Urothelium cell line (cell line): ENCODE results near the gene ZKSCAN2.

ENCODE experiments used
- DNase-seq: peaks from one replicate; pipeline ENCODE4 v3.0.0; 2011; ENCODE audit warnings: low spot score, mixed read lengths
- FAIRE-seq: peaks from 2 replicates; lab custom pipeline; 2011; peaks lifted over from hg19 to GRCh38; lab: Jason Lieb, UNC

ZKSCAN2 gene

DNA sequence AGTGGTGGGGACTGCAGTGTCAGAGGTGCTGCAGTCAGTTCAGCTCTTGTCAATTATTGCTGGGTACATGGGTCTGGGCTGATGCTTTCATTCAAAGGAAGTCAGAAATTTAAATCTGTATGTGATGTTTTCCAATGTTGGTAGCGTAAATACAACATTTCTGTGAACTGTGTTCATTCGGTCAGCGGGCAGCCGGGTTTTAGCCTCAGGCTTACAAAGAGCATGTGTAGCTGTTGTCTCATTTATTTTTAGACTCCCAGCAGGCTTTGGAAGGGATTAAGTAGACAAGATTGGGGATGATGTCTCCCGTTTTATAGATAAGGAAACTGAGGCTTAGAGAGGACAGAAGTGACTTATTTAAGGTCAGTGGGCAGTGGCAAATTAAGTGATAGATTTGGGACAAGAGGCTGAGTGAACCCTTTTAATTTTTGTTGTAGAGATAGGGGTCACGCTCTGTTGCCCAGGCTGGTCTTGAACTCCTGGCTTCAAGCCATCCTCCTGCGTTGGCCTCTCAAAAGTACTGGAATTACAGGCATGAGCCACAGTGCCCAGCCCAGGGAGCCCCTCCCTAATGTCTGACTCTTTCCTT is 32.8 kb downstream of the ZKSCAN2 start:
- FAIRE-seq (no peak), DNase-seq (no peak)

- DNase-seq, result no peak
- FAIRE-seq, result no peak
Observed at GRCh38 chr16:25223964-25224363, 33.7 kb downstream of the ZKSCAN2 start.

DNA sequence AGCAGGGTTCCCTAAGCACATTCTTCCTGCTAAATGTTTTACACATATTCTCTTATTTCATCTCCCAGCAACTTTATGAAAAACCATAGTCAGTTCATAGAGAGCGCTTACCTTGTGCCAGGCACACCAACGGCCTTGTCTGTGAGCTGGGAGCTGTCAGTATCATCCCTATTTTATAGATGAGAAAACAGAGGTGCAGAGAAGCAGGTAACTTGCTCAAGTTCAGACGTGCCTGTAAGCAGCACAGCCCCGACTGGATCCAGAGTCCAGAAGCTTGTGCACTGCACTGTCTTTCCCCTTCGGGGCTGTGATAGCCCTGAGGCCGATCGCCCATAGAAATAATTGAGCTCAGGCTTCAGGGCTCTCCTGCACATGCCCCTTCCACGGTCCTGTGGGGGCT is 34.7 kb downstream of the ZKSCAN2 start:
- FAIRE-seq (no peak), DNase-seq (no peak)

DNA sequence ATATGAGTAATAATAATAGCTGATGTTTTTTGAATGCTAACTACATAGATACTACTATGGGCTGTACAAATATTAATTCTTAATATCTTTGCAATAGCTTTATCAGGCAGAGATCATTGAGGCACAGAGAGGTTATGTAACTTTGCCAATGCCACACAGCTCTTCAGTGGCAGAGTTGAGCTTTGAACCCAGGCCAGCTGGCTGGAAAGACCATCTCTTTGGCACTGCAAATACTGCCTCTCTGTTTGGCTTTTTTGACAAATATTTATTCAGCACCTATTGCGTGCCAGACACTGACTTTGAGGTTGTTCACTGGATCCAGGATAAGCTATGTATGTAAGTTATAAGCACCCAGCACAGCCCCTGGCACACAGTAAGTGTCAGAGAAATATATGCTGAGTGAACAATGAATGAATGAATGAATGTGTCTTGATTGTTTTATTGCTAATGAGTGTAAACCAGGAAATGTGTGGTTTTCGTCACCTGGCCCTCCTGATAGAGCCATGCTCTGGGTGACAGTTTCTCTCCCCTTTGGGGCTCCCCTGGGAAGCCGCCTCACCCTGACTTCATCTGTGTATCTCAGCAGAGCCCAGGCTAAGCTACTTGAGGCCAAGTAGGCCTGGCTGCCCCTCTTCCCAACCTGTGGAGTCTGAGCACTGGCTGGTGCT is 38.4 kb downstream of the ZKSCAN2 start:
- no peak for FAIRE-seq
- no peak for DNase-seq

GRCh38 chr16:25217921-25218320 is 39.7 kb downstream of the ZKSCAN2 start:
- FAIRE-seq, result no peak
- DNase-seq, result no peak

DNA sequence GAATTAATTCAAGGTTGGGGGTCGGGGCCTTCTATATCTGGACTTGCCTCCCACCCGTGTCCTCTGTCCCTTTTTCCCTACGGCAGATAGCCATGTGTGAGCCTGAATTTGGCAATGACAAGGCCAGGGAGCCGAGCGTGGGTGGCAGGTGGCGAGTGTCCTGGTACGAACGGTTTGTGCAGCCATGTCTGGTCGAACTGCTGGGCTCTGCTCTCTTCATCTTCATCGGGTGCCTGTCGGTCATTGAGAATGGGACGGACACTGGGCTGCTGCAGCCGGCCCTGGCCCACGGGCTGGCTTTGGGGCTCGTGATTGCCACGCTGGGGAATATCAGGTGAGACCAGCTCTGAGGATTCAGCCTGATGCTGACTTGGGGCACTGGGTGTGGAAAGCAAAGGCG is 40.5 kb downstream of the ZKSCAN2 start:
- FAIRE-seq, result no peak
- no peak for DNase-seq

GRCh38 chr16:25213709-25214397 is 43.8 kb downstream of the ZKSCAN2 start:
- DNase-seq (no peak), FAIRE-seq (no peak)

DNA sequence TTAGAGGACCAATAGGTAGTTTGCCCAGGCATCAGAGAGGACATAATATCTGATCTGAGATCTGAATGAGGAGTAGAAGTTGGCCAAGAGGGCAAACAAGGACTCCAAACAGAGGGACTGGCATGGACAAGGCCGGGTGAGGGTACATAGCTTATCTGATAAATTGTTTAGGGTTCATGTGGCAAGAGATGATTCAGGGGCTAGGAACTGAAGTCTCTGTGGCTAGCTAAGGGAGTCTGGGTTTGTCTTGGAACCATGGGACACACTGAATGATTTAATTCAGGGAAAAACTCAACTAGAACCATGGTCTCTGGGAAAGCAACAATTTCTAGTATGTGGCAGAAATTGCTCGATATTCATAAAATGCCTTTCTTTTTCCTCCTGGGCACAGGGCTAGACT is 45.0 kb downstream of the ZKSCAN2 start:
- DNase-seq, result no peak
- no peak for FAIRE-seq

- no peak for FAIRE-seq
- no peak for DNase-seq
Observed at GRCh38 chr16:25210758-25211157, 46.9 kb downstream of the ZKSCAN2 start.

DNA sequence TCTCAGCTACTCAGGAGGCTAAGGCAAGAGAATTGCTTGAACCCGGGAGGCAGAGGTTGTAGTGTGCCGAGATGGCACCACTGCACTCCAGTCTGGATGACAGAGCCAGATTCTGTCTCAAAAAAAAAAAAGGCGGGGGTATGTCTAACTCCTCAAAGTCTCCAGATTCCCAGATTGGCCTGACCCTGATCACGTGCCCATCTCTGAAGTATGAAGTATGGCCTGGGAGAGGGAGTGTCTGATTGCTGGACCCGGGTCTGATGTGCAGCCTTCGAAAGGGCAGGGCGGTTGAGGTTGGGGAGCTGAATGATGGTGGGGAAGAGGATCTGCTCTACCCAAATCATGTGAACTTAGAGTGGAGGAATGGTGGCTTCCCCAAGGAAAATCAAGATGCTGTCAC is 58.2 kb downstream of the ZKSCAN2 start:
- FAIRE-seq (no peak), DNase-seq (no peak)

- DNase-seq, result peak; percentile 16
- no peak for FAIRE-seq
Observed at GRCh38 chr16:25198021-25198420, 59.6 kb downstream of the ZKSCAN2 start.

DNA sequence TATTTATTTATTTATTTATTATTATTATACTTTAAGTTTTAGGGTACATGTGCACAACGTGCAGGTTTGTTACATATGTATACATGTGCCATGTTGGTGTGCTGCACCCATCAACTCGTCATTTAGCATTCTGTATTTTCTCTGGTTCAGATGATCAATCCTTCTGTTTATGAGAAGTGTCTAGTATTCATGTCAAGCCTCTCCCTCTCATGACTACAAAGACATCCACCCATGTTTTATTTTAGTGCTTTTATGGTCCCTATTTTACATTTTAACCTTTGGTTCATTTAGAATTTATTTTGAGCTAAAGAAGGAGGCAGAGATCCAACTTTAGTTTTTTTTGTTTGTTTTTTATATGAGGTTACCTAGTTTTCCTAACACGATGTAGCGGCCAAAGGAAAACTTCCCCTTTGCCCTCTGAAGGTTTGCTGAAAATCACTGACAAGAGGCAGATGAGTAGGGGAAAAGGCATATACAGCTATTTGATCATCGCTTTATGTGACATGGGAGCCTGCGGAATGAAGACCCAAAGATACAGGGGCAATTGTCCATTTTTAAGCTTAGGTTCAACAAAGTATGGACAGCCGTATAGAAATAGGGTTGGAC is 63.3 kb downstream of the ZKSCAN2 start:
- no peak for FAIRE-seq
- DNase-seq, result no peak

DNA sequence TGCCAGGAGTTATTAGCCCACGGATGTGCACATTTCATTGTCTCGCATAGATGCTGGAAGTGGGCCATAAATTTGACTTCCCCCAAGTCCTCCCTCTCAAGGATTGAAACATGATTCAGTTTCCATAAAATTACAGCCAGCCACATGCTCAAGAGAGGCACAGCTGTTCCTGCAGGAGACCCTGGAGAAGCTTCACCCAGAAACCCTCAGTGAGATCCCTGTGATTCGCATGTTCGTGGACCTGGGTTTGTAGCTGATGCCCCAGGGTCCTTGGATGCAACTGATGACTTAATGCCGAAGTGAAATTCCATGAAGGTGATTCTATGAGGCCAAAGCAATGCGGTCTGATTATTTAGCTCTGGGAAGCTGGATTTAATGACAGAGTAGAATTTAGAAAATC is 65.5 kb downstream of the ZKSCAN2 start:
- DNase-seq (peak; percentile 17), FAIRE-seq (no peak)

DNA sequence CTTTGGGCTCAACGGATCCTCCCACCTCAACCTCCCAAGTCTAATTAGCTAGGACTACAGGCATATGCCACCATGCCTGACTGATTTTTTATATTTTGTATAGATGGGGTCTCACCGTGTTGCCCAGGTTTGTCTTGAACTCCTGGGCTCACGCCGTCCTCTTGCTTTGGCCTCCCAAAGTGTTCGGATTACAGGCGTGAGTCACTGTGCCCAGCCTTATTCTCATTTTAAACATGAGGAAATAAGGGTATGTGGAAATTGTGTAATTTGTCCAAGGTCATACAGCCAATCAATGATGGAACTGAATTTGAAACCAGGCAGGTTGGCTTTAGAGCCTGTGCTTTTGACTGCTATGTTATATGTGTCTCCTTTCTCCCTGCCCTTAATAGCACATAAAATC is 68.3 kb downstream of the ZKSCAN2 start:
- DNase-seq, result no peak
- no peak for FAIRE-seq

GRCh38 chr16:25187491-25187795 is 70.2 kb downstream of the ZKSCAN2 start:
- DNase-seq (no peak), FAIRE-seq (no peak)
